DOHH2 (cell line): ENCODE results near the gene NUP93.
A peak's percentile ranks its signal among the peaks of the same experiment; 100 is the strongest.
"Not testable (repeated sequence)": the region's sequence is repeated elsewhere in the genome, so short reads cannot be mapped to it uniquely, and the experiment has no call there.

Experiments used
- H3F3A ChIP-seq: fragments of 200-600 bp; sonication (generic), shearing (Covaris generic); 2 replicates; pipeline ENCODE4 v1.6.0; 2016; ENCODE audit warnings: antibody characterized with exemption, mild to moderate bottlenecking; ENCODE audit not compliant: control insufficient read depth, insufficient read depth
- H3K27ac ChIP-seq: fragments of 200-600 bp; sonication (generic); 2 replicates; pipeline ENCODE4 v1.5.1; 2014; ENCODE audit warnings: low read depth, mild to moderate bottlenecking, low read length, moderate library complexity
- H3K27me3 ChIP-seq: fragments of 200-600 bp; sonication (generic); 2 replicates; pipeline ENCODE4 v1.6.1; 2014; ENCODE audit warnings: mild to moderate bottlenecking, low read length, mixed read lengths; ENCODE audit not compliant: control insufficient read depth
- H3K36me3 ChIP-seq: fragments of 200-600 bp; sonication (generic); 2 replicates; pipeline ENCODE4 v1.6.1; 2014; ENCODE audit warnings: mild to moderate bottlenecking, low read length, moderate library complexity, mixed read lengths; ENCODE audit not compliant: control insufficient read depth
- H3K4me1 ChIP-seq: fragments of 200-600 bp; sonication (generic); 2 replicates; pipeline ENCODE4 v1.6.1; 2014; ENCODE audit warnings: mild to moderate bottlenecking, low read length, mixed read lengths; ENCODE audit not compliant: control insufficient read depth
- H3K4me2 ChIP-seq: fragments of 200-600 bp; sonication (generic); 2 replicates; pipeline ENCODE4 v1.6.0; 2014; ENCODE audit warnings: mild to moderate bottlenecking, low read length, moderate library complexity
- H3K4me3 ChIP-seq: fragments of 200-600 bp; sonication (generic); 2 replicates; pipeline ENCODE4 v1.5.1; 2014; ENCODE audit warnings: mild to moderate bottlenecking, low read length, mixed read lengths
- H3K79me2 ChIP-seq: fragments of 200-600 bp; sonication (generic); 2 replicates; pipeline ENCODE4 v1.6.1; 2014; ENCODE audit warnings: mild to moderate bottlenecking, low read length, mixed read lengths; ENCODE audit not compliant: control insufficient read depth
- H3K9me2 ChIP-seq: fragments of 200-600 bp; sonication (generic); replicated peaks from 2 replicates; pipeline ENCODE4 v1.6.1; 2014; ENCODE audit warnings: mild to moderate bottlenecking, low read length, mixed read lengths; ENCODE audit not compliant: control insufficient read depth
- H3K9me3 ChIP-seq: fragments of 200-600 bp; sonication (generic); 2 replicates; pipeline ENCODE4 v1.6.1; 2014; ENCODE audit warnings: antibody characterized with exemption, low read length, mixed read lengths; ENCODE audit not compliant: control insufficient read depth, insufficient read depth
- H4K20me1 ChIP-seq: fragments of 200-600 bp; sonication (generic); 2 replicates; pipeline ENCODE4 v1.6.0; 2014; ENCODE audit warnings: low read depth, mild to moderate bottlenecking, antibody characterized with exemption, low read length, moderate library complexity; ENCODE audit not compliant: control insufficient read depth, insufficient read depth
- CTCF ChIP-seq: fragments of 200-600 bp; sonication (generic); IDR thresholded peaks from one replicate; pipeline ENCODE4 v1.5.1; 2014; ENCODE audit warnings: antibody characterized with exemption, mild to moderate bottlenecking, low read depth, low read length; ENCODE audit not compliant: poor library complexity, severe bottlenecking
- EZH2phosphoT487 ChIP-seq: fragments of 200-600 bp; sonication (generic); IDR thresholded peaks from 2 replicates; pipeline ENCODE4 v1.6.1; 2017; ENCODE audit warnings: borderline replicate concordance, mild to moderate bottlenecking, antibody characterized with exemption, low read length, moderate library complexity, mixed read lengths

Gene NUP93

GRCh38 chr16:56868175-56868574, 138.2 kb downstream of the NUP93 start:
- TF ChIP-seq EZH2phosphoT487 (no peak), CTCF (no peak)
- Histone ChIP-seq H3K9me3 (no peaks in the 10 kb centered on the region), H3K36me3 (no peaks in the 10 kb centered on the region), H3K79me2 (no peaks in the 10 kb centered on the region), H3F3A (no peaks in the 10 kb centered on the region), H3K27me3 (no peaks in the 10 kb centered on the region), H3K9me2 (no peaks in the 10 kb centered on the region), H4K20me1 (no peaks in the 10 kb centered on the region), H3K4me2 (no peak overlapping the region), H3K4me1 (peaks cover 18% of the 10 kb centered on the region), H3K27ac (no peak overlapping the region), H3K4me3 (no peak overlapping the region)

- not testable (repeated sequence) for H3K4me2 ChIP-seq, H3K4me3 ChIP-seq
These were observed 138.8 kb downstream of the NUP93 start for GRCh38 chr16:56868766-56869165.

GRCh38 chr16:56869513-56870275, 139.8 kb downstream of the NUP93 start:
- no peaks in the 10 kb centered on the region for H3K27me3 ChIP-seq
- H3K9me2 ChIP-seq: no peaks in the 10 kb centered on the region
- H3K36me3 ChIP-seq: no peaks in the 10 kb centered on the region
- no peaks in the 10 kb centered on the region for H3F3A ChIP-seq
- no peaks in the 10 kb centered on the region for H3K9me3 ChIP-seq
- H3K79me2 ChIP-seq: no peaks in the 10 kb centered on the region
- TF ChIP-seq EZH2phosphoT487 (no peak), CTCF (peak; percentile 52)
- no peaks in the 10 kb centered on the region for H4K20me1 ChIP-seq
- H3K4me3 ChIP-seq: no peak overlapping the region
- peaks cover 18% of the 10 kb centered on the region for H3K4me1 ChIP-seq
- no peak overlapping the region for H3K27ac ChIP-seq
- no peak overlapping the region for H3K4me2 ChIP-seq

More at GRCh38 chr16:56868766-56869165, 138.8 kb downstream of the NUP93 start:
- not testable (repeated sequence) for H3K36me3 ChIP-seq, H3K27me3 ChIP-seq, H3K27ac ChIP-seq, H4K20me1 ChIP-seq, H3K9me3 ChIP-seq, H3K9me2 ChIP-seq, H3F3A ChIP-seq, H3K79me2 ChIP-seq
- H3K4me1 ChIP-seq: peaks cover 18% of the 10 kb centered on the region

- H3K9me2 ChIP-seq: no peaks in the 10 kb centered on the region
- no peaks in the 10 kb centered on the region for H3F3A ChIP-seq
- H4K20me1 ChIP-seq: no peaks in the 10 kb centered on the region
- H3K36me3 ChIP-seq: no peaks in the 10 kb centered on the region
- no peak overlapping the region for H3K4me2 ChIP-seq
- peaks cover 24% of the 10 kb centered on the region for H3K4me1 ChIP-seq
- H3K4me3 ChIP-seq: no peak overlapping the region
- no peaks in the 10 kb centered on the region for H3K9me3 ChIP-seq
- H3K27ac ChIP-seq: no peak overlapping the region
- H3K79me2 ChIP-seq: no peaks in the 10 kb centered on the region
- H3K27me3 ChIP-seq: no peaks in the 10 kb centered on the region
- TF ChIP-seq EZH2phosphoT487 (no peak), CTCF (no peak)
These were observed 140.5 kb downstream of the NUP93 start for GRCh38 chr16:56870276-56870888.
